Small intestine (tissue), 7 donors: ENCODE results near the gene ITPKA. TPM values are rescaled to one million over a fixed set of nuclear protein-coding genes. Genes with fewer than 3 reads are reported as not detected.

Source experiments
- DNase-seq, 2 donors: peaks; one replicate each; pipeline versions ENCODE4 v3.0.0 to v3.0.0-alpha.2; 2013
- FAIRE-seq: peaks from 2 replicates; lab custom pipeline; 2012; peaks lifted over from hg19 to GRCh38; lab: Jason Lieb, UNC
- H3K27ac ChIP-seq, 3 donors: one replicate each; pipeline ENCODE4 v1.5.1; 2013; ENCODE audit warnings: low read length in 2 of 3, mild to moderate bottlenecking in 2 of 3, control low read depth in 1 of 3, inconsistent platforms in 1 of 3, low read depth in 1 of 3, moderate library complexity in 1 of 3
- H3K27me3 ChIP-seq, 3 donors: one replicate each; pipeline ENCODE4 v1.6.1; 2013; ENCODE audit warnings: low read length in 3 of 3, inconsistent platforms in 1 of 3; ENCODE audit not compliant: control insufficient read depth in 3 of 3, insufficient read depth in 3 of 3
- H3K36me3 ChIP-seq, 3 donors: one replicate each; pipeline ENCODE4 v1.6.1; 2013; ENCODE audit warnings: low read length in 3 of 3, inconsistent platforms in 1 of 3, low read depth in 1 of 3, mild to moderate bottlenecking in 1 of 3, moderate library complexity in 1 of 3; ENCODE audit not compliant: control insufficient read depth in 3 of 3, insufficient read depth in 2 of 3
- H3K4me1 ChIP-seq, 3 donors: one replicate each; pipeline ENCODE4 v1.6.1; 2013; ENCODE audit warnings: low read length in 2 of 3, inconsistent platforms in 1 of 3, low read depth in 1 of 3, mild to moderate bottlenecking in 1 of 3, moderate library complexity in 1 of 3; ENCODE audit not compliant: control insufficient read depth in 3 of 3, insufficient read depth in 2 of 3
- H3K4me3 ChIP-seq, 3 donors: one replicate each; pipeline ENCODE4 v1.5.1; 2013; ENCODE audit warnings: low read length in 3 of 3, control low read depth in 1 of 3, inconsistent platforms in 1 of 3, low read depth in 1 of 3, mild to moderate bottlenecking in 1 of 3, moderate library complexity in 1 of 3
- H3K9me3 ChIP-seq, 2 donors: one replicate each; pipeline ENCODE4 v1.6.1; 2013; ENCODE audit warnings: low read depth in 1 of 2, low read length in 1 of 2; ENCODE audit not compliant: control insufficient read depth in 2 of 2, insufficient read depth in 1 of 2
- WGBS, 3 donors: extraction: QIAGEN DNeasy Blood & Tissue Kit; methylation state at CpG; one replicate each; pipeline ENCODE4 v1.1.7; 2013; 5-methylcytosine and 5-hydroxymethylcytosine counted together
- polyA plus RNA-seq, 4 donors: library from polyadenylated mRNA; stranded (reverse) in 3 of 4; unstranded in 1 of 4; fragments of 200-250 nt in 3 of 4; fragments of 120-200 nt in 1 of 4; gene quantifications; one replicate each; pipeline versions ENCODE4 v1.2.1 to v1.2.3, GENCODE V29; 2013
- donor health status: healthy with polysubstance abuse.
- donor health status: control.
- donor health status: control.
- donor health status: Bipolar disorder and iron deficiency.
- donor health status: healthy.

The ITPKA gene
- polyA plus RNA-seq, 4 donors = 30.3 to 93.9 (median 48.4) TPM

- Histone ChIP-seq H3K4me3 (no peak overlapping the region), H3K9me3 (no peaks in the 10 kb centered on the region), H3K4me1 (peaks cover 0 to 18% (median 3%) of the 10 kb centered on the region in 3 donors), H3K36me3 (no peaks in the 10 kb centered on the region), H3K27me3 (no peaks in the 10 kb centered on the region), H3K27ac (peak overlapping the region; percentile 2 to 91 (median 63))
- 49 to 72% (median 63%) methylated on average over 13 of the region's 13 CpGs for WGBS, 3 donors
- FAIRE-seq (no peak), DNase-seq (peak; percentile 52 to 86)
Measured at GRCh38 chr15:41546851-41547786, 53.4 kb downstream of the ITPKA start.

- H3K27me3 ChIP-seq = no peaks in the 10 kb centered on the region
- no peak for FAIRE-seq
- peak overlapping the region; percentile 27 to 76 (median 62) for H3K27ac ChIP-seq
- H3K4me3 ChIP-seq = peak overlapping the region in 1 of 3 donors; percentile 15
- peaks cover 0 to 25% (median 3%) of the 10 kb centered on the region in 3 donors for H3K4me1 ChIP-seq
- DNase-seq = peak; percentile 87 to 91
- H3K9me3 ChIP-seq = no peaks in the 10 kb centered on the region
- no peaks in the 10 kb centered on the region for H3K36me3 ChIP-seq
- WGBS, 3 donors = 16 to 65% (median 32%) methylated on average over 9 of the region's 9 CpGs
Measured at GRCh38 chr15:41550066-41550775, 56.5 kb downstream of the ITPKA start.

Other genes with a start within 250 kb of the ITPKA start
- 10 to 100 TPM in 1 of 4 donors, 1 to 10 TPM in 2, not detected in 1; 1.8 to 16.2 (median 6.7) TPM for gene OIP5, start 161.3 kb upstream of the ITPKA start, polyA plus RNA-seq
- 10 to 100 TPM in 2 of 4 donors, 1 to 10 TPM in 2; 4.6 to 37.2 (median 19.9) TPM for gene NUSAP1, start 161.0 kb upstream of the ITPKA start, polyA plus RNA-seq
- 10 to 100 TPM; 19.7 to 31.1 (median 21.1) TPM for gene NDUFAF1, start 91.4 kb upstream of the ITPKA start, polyA plus RNA-seq
- gene RTF1, start 76.8 kb upstream of the ITPKA start, polyA plus RNA-seq = 10 to 100 TPM; 18.0 to 38.4 (median 25.0) TPM
- 10 to 100 TPM; 13.1 to 68.4 (median 32.9) TPM for gene LTK, start 20.0 kb downstream of the ITPKA start, polyA plus RNA-seq
- 10 to 100 TPM in 2 of 4 donors, 1 to 10 TPM in 2; 6.2 to 23.8 (median 10.2) TPM for gene RPAP1, start 50.4 kb downstream of the ITPKA start, polyA plus RNA-seq
- 10 to 100 TPM in 1 of 4 donors, 1 to 10 TPM in 3; 2.7 to 57.9 (median 6.5) TPM for gene TYRO3, start 65.3 kb downstream of the ITPKA start, polyA plus RNA-seq
- gene MGA, start 166.5 kb downstream of the ITPKA start, polyA plus RNA-seq = 10 to 100 TPM in 1 of 4 donors, 1 to 10 TPM in 3; 1.4 to 21.0 (median 3.7) TPM